ENCODE results near the gene NEDD8. TPM values are rescaled to one million over a fixed set of nuclear protein-coding genes. Genes with fewer than 3 reads are reported as not detected.

NEDD8 gene
- total and polyA plus RNA-seq, 3 donors from 2014 or later = 94.6 to 180 (median 110) TPM

DNA sequence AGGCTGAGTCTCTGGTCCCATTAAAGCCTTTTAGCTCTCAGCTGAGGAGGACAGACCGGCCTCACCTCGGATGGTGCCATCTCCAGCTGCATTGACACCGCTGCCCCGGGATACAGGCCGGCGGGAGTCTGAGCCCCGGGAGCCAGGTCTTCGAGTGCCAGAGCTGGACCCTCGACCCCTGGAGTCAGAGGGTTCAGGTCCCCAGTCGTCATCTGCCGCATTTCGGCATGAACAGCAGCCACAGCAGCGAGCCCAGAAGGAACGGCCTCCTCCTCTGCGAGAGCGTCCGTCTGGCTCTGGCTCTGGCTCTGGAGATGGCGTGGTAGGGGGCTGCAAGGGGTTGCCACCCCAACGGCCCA lies 29.8 kb upstream of the NEDD8 start:
- Histone ChIP-seq H3K4me1 (no peaks in the 10 kb centered on the region), H3K36me3 (ENCODE audit: low read depth, missing control alignments) (no peaks in the 10 kb centered on the region), H3K27me3 (no peaks in the 10 kb centered on the region), H3K27ac (no peak overlapping the region), H3K4me3 (no peak overlapping the region), H3K9me3 (no peaks in the 10 kb centered on the region)
- 88 to 94% methylated on average over 7 to 19 of the region's 19 CpGs for WGBS, 2 donors
- no peak for DNase-seq
- TF ChIP-seq, protein P1, sequence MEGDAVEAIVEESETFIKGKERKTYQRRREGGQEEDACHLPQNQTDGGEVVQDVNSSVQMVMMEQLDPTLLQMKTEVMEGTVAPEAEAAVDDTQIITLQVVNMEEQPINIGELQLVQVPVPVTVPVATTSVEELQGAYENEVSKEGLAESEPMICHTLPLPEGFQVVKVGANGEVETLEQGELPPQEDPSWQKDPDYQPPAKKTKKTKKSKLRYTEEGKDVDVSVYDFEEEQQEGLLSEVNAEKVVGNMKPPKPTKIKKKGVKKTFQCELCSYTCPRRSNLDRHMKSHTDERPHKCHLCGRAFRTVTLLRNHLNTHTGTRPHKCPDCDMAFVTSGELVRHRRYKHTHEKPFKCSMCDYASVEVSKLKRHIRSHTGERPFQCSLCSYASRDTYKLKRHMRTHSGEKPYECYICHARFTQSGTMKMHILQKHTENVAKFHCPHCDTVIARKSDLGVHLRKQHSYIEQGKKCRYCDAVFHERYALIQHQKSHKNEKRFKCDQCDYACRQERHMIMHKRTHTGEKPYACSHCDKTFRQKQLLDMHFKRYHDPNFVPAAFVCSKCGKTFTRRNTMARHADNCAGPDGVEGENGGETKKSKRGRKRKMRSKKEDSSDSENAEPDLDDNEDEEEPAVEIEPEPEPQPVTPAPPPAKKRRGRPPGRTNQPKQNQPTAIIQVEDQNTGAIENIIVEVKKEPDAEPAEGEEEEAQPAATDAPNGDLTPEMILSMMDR (IDR thresholded peaks at IDR 0.05) = no peak
- TF ChIP-seq POLR2A (IDR thresholded peaks at IDR 0.05) = no peak
- intact Hi-C loops (cut with DNase I; ENCODE audit: low total_unique reads) = no loop called here

DNA sequence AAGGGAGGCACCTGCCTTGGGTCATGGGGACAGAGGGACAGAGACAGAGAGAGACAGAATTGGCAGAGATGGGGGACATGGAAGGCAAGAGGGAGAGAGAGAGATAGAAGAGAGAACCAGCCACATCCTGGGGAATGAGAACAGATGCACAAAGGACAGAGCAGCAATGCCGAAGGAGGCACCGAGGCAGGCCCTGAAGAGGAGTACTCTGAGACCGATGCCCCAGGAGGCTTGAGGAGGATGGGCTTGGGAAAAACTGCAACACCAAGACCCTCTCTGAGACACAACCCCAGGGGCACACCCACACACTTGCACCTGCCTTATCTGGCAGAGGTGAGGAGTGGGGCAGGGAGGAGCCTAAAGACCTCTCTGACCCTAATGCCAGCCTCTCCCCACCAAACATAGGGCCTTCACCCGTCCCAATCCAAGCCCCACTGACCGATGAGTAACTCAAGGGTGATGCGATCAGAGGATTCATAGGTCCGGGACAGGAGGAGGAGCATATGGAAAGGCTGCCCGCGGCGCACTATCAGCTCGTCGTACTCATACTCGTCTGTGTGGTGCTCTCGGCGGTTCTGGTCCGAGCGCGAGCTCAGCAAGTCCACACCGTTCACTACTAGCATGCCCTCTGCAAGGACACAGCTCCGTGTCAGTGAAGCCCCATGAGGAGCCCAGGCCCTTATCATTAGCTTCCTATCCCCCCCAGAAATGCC lies 29.2 kb upstream of the NEDD8 start:
- intact Hi-C loops (cut with DNase I; ENCODE audit: low total_unique reads) = no loop called here
- no peak for TF ChIP-seq POLR2A (IDR thresholded peaks at IDR 0.05)
- TF ChIP-seq, protein P1 (IDR thresholded peaks at IDR 0.05) = no peak
- Histone ChIP-seq H3K36me3 (ENCODE audit: low read depth, missing control alignments) (no peaks in the 10 kb centered on the region), H3K9me3 (no peaks in the 10 kb centered on the region), H3K4me1 (no peaks in the 10 kb centered on the region), H3K27me3 (no peaks in the 10 kb centered on the region), H3K27ac (no peak overlapping the region), H3K4me3 (no peak overlapping the region)
- DNase-seq = no peak
- 93 to 96% methylated on average over 20 of the region's 20 CpGs for WGBS, 2 donors

DNA sequence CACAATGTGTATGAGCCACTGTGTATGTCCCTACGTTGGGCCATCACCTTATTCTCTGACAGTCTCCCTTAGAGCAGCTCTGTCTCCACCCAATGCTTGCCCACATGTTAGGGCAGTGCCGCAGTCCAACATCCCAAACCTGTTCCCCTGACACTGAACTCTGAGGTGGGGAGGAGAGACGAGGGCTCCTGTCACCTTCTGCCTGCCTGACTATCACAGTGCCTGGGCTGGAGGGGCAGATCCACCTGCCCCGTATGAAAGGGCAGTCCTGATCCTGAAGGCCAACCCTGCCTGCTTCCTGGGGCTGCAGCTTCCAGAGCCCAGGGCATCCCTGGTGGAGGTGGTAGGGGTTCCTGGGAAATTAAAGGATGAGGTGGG lies 28.6 kb upstream of the NEDD8 start:
- no peaks in the 10 kb centered on the region for H3K36me3 ChIP-seq (ENCODE audit: low read depth, missing control alignments)
- no peaks in the 10 kb centered on the region for H3K27me3 ChIP-seq
- 76 to 94% methylated on average over 3 to 4 of the region's 4 CpGs for WGBS, 2 donors
- TF ChIP-seq, protein P1 (IDR thresholded peaks at IDR 0.05) = no peak
- no peak for TF ChIP-seq POLR2A (IDR thresholded peaks at IDR 0.05)
- no peak overlapping the region for H3K27ac ChIP-seq
- H3K9me3 ChIP-seq = no peaks in the 10 kb centered on the region
- H3K4me1 ChIP-seq = no peaks in the 10 kb centered on the region
- DNase-seq = no peak
- intact Hi-C loops (cut with DNase I; ENCODE audit: low total_unique reads) = no loop called here
- no peak overlapping the region for H3K4me3 ChIP-seq

DNA sequence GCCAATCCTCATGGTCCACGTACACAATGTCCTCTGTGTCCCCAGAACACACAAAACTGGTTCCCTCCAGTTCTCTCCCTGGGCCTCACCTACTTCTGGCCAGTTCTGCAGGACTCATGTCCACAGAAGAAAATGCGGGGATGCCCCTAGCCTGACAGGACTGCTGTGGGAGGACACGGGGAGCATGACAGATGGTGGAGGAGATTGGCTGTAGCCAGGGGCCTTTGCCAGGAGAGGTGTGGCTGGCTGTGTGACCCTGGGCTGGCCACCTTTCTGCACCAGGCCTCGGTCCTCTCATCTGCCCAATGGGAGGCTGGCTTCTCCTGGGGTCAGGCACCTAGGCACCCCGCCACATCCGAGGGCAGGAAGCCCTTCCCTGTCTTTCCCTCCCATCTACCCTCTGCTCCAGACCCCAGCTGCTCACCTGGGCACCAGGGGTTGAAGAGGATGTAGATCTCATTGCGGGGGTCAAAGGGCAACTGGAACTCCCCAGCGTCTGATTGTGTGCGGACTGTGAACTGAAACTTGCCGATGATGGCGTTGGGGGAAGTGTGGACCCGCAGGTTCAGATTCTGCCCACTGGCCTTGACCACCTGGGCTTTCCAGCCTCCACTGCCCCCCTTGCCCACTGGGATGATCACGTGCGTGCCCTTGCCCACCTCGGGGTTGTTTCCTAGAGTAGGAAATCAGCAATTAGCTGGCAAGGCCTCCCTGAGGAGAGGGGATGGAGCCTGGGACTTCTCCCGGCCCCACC lies 28.0 kb upstream of the NEDD8 start:
- DNase-seq = no peak
- Histone ChIP-seq H3K4me1 (no peaks in the 10 kb centered on the region), H3K4me3 (no peak overlapping the region), H3K9me3 (no peaks in the 10 kb centered on the region), H3K27ac (no peak overlapping the region), H3K27me3 (no peaks in the 10 kb centered on the region), H3K36me3 (ENCODE audit: low read depth, missing control alignments) (no peaks in the 10 kb centered on the region)
- 89% methylated on average over 12 to 16 of the region's 16 CpGs for WGBS, 2 donors
- intact Hi-C loops (cut with DNase I; ENCODE audit: low total_unique reads) = no loop called here
- TF ChIP-seq POLR2A (IDR thresholded peaks at IDR 0.05) = no peak
- TF ChIP-seq, protein P1 (IDR thresholded peaks at IDR 0.05) = no peak

All from testis (tissue), 3 donors.